ENCODE data around the gene BMI1. TPM values are rescaled to one million over a fixed set of nuclear protein-coding genes. Genes with fewer than 3 reads are reported as not detected.
A peak's percentile ranks its signal among the peaks of the same experiment; 100 is the strongest.

Gene BMI1
- 34.8 TPM for polyA plus RNA-seq (2012; ENCODE audit: missing spikeins)

DNA sequence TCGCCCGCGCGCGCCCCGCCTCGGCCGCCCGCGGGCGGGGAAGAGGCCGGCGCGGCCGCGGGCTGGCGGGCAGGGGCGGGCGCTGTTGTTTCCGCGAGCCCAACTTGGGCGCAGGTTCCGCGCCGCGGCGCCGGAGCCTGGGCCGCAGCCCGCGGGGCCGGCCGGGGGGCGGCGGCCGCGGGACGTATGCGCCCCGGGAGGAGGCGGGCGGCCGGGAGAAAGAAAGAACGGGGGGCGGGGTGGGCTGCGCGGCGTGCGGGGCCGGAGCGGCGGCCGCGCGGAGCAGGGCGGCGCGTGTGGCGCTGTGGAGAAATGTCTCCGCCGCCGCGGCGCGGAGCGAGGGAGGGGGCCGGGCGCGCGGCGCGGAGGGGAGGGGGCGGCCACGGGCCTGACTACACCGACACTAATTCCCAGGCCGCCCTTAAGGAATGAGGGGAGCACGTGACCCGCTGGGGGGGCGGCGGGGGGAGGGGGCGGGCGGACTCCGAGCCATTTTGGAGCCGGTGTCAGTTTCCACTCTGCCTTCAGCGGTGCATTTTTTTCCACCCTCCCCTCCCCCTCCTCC is at the start of gene BMI1:
TSS of gene BMI1 (plus strand) at position 509 of the 565 bp plus-strand sequence. CDS start 5,351 bp downstream, outside the sequence.
- DNase-seq (ENCODE audit: insufficient read length) (no peak), FAIRE-seq (peak; percentile 58)
- TF ChIP-seq POLR2AphosphoS5 (IDR thresholded peaks at IDR 0.05; ENCODE audit: low read depth, low read length) (no peak), POLR2A (IDR thresholded peaks at IDR 0.05; ENCODE audit: low read depth, low read length) (no peak), TAF1 (IDR thresholded peaks at IDR 0.05; ENCODE audit: borderline replicate concordance, low read depth, low read length) (no peak)

DNA sequence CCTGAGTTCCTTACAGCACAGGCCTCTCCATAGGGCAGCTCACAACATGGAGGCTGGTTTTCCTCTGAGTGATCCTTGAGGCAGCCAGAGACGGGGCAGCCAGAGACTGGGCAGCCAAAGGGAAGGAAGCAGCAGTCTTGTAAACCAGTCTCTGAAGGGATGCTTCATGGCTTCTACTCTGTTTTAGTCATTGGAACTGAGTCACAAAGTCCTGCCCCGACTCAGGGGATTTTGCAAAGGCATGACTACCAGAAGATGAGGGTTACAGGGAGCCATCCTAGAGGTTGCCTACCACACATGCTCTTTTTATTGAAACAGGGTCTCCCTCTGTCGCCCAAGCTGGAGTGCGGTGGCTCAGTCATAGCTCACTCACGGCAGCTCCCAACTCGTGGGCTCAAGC is 49.1 kb upstream of the BMI1 start:
- FAIRE-seq = no peak
- DNase-seq (ENCODE audit: insufficient read length) = no peak
- TF ChIP-seq TAF1 (IDR thresholded peaks at IDR 0.05; ENCODE audit: borderline replicate concordance, low read depth, low read length) (no peak), POLR2AphosphoS5 (IDR thresholded peaks at IDR 0.05; ENCODE audit: low read depth, low read length) (no peak), POLR2A (IDR thresholded peaks at IDR 0.05; ENCODE audit: low read depth, low read length) (no peak)

DNA sequence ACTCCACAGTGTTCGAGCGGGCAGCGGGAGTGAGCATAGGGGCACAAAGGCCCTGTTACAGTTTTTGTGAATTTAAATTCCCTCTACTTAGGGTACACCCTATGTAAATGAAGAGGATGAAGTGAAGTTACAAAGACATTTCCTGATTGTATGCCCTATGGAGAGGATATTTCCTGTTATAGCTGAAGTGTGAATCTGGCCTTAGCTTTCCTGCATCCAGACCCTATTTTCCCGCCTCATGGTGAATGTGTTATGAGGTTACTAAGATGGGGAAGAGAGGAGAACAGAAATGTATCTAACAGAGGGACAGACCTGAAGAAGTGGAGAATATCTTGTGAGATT is 42.5 kb upstream of the BMI1 start:
- no peak for DNase-seq (ENCODE audit: insufficient read length)
- TF ChIP-seq POLR2A (IDR thresholded peaks at IDR 0.05; ENCODE audit: low read depth, low read length) (no peak), POLR2AphosphoS5 (IDR thresholded peaks at IDR 0.05; ENCODE audit: low read depth, low read length) (no peak), TAF1 (IDR thresholded peaks at IDR 0.05; ENCODE audit: borderline replicate concordance, low read depth, low read length) (no peak)
- no peak for FAIRE-seq

DNA sequence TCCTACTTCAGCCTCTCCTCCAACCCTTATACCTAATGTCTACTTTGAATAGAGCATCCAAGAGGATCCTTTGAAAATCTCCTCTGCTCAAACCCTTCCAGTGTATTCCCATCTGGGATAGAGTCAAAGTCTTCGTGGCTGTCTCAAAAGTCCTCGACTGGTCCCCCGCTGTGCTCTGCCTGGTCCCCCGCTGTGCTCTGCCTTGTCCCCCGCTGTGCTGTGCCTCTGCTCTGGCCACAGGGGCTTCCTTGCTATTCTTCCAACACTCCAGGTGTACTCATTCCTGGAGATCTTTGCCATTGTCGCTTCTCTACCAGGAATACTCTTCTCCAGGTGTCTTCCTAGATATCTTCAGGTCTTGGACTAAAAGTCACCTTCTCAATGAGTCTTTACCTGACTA is 40.8 kb upstream of the BMI1 start:
- TF ChIP-seq POLR2AphosphoS5 (IDR thresholded peaks at IDR 0.05; ENCODE audit: low read depth, low read length) (no peak), POLR2A (IDR thresholded peaks at IDR 0.05; ENCODE audit: low read depth, low read length) (no peak), TAF1 (IDR thresholded peaks at IDR 0.05; ENCODE audit: borderline replicate concordance, low read depth, low read length) (no peak)
- DNase-seq (ENCODE audit: insufficient read length) = no peak

DNA sequence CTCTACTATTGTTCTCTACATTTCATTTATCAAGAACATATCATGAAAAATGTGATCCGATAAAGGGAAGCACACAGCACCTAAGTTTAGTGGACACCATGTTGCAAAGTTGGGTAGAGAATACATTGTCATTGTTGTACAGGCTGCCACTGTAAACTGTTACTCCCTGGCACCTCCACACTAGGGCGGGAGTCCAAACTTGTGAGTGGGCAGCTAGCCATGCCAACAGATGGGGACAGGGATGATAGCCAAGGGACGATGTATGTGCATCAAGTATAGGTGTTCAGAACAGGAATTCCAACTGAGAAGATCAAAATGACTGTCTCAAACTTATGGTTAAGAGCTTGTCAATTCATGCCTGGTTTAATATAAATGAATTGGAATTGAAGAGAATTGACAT is 35.8 kb upstream of the BMI1 start:
- DNase-seq (ENCODE audit: insufficient read length) = no peak
- no peak for FAIRE-seq
- TF ChIP-seq TAF1 (IDR thresholded peaks at IDR 0.05; ENCODE audit: borderline replicate concordance, low read depth, low read length) = no peak
- no peak for TF ChIP-seq POLR2A (IDR thresholded peaks at IDR 0.05; ENCODE audit: low read depth, low read length)
- TF ChIP-seq POLR2AphosphoS5 (IDR thresholded peaks at IDR 0.05; ENCODE audit: low read depth, low read length) = no peak

More for the DNA sequence above, 40.8 kb upstream of the BMI1 start:
- no peak for FAIRE-seq

DNA sequence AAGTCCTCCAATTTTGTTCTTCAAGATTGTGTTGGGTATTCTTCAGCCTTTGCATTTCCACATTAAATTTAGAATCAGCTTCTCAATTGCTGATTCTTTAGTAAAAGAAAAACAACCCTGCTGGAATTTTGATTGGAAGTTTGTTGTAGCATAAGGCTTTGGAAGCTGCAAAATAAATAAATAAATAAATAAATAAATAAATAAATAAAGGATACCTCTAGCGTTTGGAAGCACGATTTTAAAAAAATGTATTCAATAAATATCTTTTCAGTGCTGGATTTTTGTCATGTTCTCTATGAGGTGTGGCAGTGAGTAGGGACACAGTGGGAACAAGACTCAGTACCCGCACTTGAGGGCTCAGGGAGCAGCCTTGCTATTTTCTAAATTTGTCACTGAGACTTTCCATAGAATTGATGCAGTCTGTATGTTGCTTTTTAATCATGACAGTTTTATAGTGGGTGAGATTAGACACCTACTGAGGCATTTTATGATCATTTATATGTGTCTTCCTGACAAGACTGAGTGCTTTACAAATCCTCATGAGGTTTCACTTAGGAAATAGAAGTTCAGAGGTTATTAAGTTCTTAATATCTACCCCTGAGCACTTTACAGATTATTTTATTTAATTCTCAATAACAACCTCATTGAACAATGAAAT is 27.0 kb upstream of the BMI1 start:
- no peak for TF ChIP-seq TAF1 (IDR thresholded peaks at IDR 0.05; ENCODE audit: borderline replicate concordance, low read depth, low read length)
- no peak for TF ChIP-seq POLR2A (IDR thresholded peaks at IDR 0.05; ENCODE audit: low read depth, low read length)
- no peak for TF ChIP-seq POLR2AphosphoS5 (IDR thresholded peaks at IDR 0.05; ENCODE audit: low read depth, low read length)
- FAIRE-seq = no peak
- DNase-seq (ENCODE audit: insufficient read length) = no peak

DNA sequence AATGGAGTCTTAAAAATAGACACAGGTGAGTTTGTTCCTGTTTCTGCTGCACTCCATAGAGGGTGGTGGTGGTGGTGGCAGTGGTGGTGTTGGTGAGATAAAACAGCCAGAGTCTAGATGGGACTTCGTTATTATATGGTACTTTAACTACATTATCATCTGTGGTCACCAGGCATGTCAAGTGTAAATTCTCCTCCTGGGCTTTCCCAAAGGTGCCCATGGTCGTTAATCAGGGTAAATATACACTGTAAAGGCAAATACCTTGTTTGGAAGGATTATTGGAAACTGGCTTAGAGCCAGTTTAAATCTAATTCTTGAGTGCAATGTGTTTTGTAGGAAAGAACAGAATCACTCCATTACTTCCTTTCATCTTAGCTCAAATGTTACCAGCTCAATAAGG is 26.2 kb upstream of the BMI1 start:
- FAIRE-seq (no peak), DNase-seq (ENCODE audit: insufficient read length) (no peak)
- TF ChIP-seq TAF1 (IDR thresholded peaks at IDR 0.05; ENCODE audit: borderline replicate concordance, low read depth, low read length) (no peak), POLR2AphosphoS5 (IDR thresholded peaks at IDR 0.05; ENCODE audit: low read depth, low read length) (no peak), POLR2A (IDR thresholded peaks at IDR 0.05; ENCODE audit: low read depth, low read length) (no peak)

DNA sequence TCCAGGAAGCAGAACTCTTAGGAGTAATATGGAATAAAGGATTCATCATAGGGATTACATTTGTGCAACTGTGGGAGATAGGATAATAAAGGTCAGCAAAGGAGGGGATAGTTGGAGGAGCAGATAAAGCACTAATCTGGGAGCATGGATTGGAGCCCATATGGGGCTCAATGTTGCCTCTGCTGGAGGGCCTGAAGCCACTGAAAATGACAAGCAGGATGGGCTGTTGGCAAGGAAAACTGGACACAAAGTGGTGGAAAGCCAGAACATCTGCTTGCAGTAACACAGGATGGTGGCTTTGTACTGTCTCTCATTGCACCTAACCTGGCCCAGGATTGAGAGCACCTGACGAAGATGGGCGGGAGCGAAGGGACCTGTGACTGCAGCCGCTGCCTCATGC is 19.7 kb upstream of the BMI1 start:
- FAIRE-seq = no peak
- no peak for TF ChIP-seq POLR2AphosphoS5 (IDR thresholded peaks at IDR 0.05; ENCODE audit: low read depth, low read length)
- TF ChIP-seq TAF1 (IDR thresholded peaks at IDR 0.05; ENCODE audit: borderline replicate concordance, low read depth, low read length) = no peak
- TF ChIP-seq POLR2A (IDR thresholded peaks at IDR 0.05; ENCODE audit: low read depth, low read length) = no peak
- no peak for DNase-seq (ENCODE audit: insufficient read length)

DNA sequence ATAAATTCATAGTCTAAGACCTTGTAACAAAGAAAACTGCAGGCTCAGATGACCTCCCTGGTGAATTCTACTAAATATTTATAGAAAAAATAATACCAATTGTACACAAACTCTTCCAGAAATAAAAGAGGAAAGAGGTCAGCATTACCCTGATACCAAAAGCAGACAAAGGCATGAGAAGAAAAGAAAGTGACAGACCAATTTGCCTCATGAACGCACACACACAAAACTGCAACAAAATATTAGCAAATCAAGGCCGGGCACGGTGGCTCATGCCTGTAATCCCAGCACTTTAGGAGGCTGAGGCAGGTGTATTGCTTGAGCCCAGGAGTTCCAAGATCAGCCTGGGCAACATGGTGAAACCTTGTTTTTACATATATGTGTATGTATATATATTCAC is 17.4 kb upstream of the BMI1 start:
- DNase-seq (ENCODE audit: insufficient read length) (no peak), FAIRE-seq (no peak)
- TF ChIP-seq POLR2A (IDR thresholded peaks at IDR 0.05; ENCODE audit: low read depth, low read length) (no peak), TAF1 (IDR thresholded peaks at IDR 0.05; ENCODE audit: borderline replicate concordance, low read depth, low read length) (no peak), POLR2AphosphoS5 (IDR thresholded peaks at IDR 0.05; ENCODE audit: low read depth, low read length) (no peak)

DNA sequence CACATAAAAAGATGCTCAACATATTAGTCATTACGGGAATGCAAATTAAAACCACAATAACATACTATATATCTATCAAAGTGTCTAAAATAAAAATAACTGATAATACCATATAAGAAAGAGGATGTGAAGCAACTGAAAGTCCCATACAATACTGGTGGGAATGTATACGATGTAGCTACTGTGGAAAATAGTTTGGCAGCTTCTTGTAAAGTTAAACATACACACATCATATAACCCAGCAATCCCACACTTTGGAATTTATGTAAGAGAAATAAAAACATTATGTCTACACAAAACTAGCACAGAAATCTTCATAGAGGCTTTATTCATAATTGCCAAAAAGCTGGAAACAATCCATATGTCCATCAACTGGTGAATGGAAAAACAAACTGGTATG is 15.2 kb upstream of the BMI1 start:
- TF ChIP-seq TAF1 (IDR thresholded peaks at IDR 0.05; ENCODE audit: borderline replicate concordance, low read depth, low read length) = no peak
- TF ChIP-seq POLR2A (IDR thresholded peaks at IDR 0.05; ENCODE audit: low read depth, low read length) = no peak
- no peak for TF ChIP-seq POLR2AphosphoS5 (IDR thresholded peaks at IDR 0.05; ENCODE audit: low read depth, low read length)
- no peak for FAIRE-seq
- DNase-seq (ENCODE audit: insufficient read length) = no peak

DNA sequence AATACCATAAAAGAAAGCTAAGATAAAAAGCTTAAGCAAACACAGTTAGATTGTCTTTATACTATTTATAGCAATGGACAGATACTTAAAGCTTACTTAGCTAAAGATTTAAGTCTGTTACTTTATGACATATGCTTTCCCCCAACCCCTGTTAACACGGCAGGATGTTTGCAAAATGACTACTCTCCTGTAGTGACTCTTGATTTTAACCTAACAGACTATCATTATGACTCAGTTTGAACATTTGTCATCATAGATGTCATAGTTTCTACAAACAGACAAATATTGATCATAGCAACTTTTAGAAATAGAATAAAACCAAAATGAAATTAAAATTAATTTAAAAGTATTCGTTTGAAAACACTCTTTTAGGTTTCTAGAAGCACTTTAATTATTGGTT is 12.5 kb upstream of the BMI1 start:
- DNase-seq (ENCODE audit: insufficient read length) (peak; percentile 17), FAIRE-seq (peak; percentile 78)
- TF ChIP-seq POLR2AphosphoS5 (IDR thresholded peaks at IDR 0.05; ENCODE audit: low read depth, low read length) (no peak), TAF1 (IDR thresholded peaks at IDR 0.05; ENCODE audit: borderline replicate concordance, low read depth, low read length) (no peak), POLR2A (IDR thresholded peaks at IDR 0.05; ENCODE audit: low read depth, low read length) (no peak)

All from GM12892 (cell line).